GM21786 (cell line): Measurements from ENCODE around the gene MRPS22.
A peak's percentile ranks its signal among the peaks of the same experiment; 100 is the strongest.
"Not testable (repeated sequence)": the region's sequence is repeated elsewhere in the genome, so short reads cannot be mapped to it uniquely, and the experiment has no call there.

Experiments
- ATAC-seq: cut with Tn5 transposase; IDR thresholded peaks from one replicate; pipeline ENCODE4 v1.9.1; 2021; ENCODE audit not compliant: unreplicated experiment

MRPS22 gene

GRCh38 chr3:139334675-139335074 is 9.1 kb upstream of the MRPS22 start:
- ATAC-seq, result not testable (repeated sequence)

GRCh38 chr3:139338405-139338804 is 5.4 kb upstream of the MRPS22 start:
- no peak for ATAC-seq

GRCh38 chr3:139339219-139339906 is 4.5 kb upstream of the MRPS22 start:
- no peak for ATAC-seq

GRCh38 chr3:139340784-139341183 is 3.0 kb upstream of the MRPS22 start:
- no peak for ATAC-seq

GRCh38 chr3:139342054-139342453 is 1.8 kb upstream of the MRPS22 start:
- no peak for ATAC-seq

GRCh38 chr3:139346771-139347170 is 3.0 kb downstream of the MRPS22 start:
- no peak for ATAC-seq

- ATAC-seq, result peak; percentile 55
Measured at GRCh38 chr3:139353920-139354556, 10.2 kb downstream of the MRPS22 start.

GRCh38 chr3:139354661-139355060 is 10.8 kb downstream of the MRPS22 start:
- ATAC-seq, result no peak

- ATAC-seq, result no peak
Measured at GRCh38 chr3:139355476-139355875, 11.7 kb downstream of the MRPS22 start.

GRCh38 chr3:139355891-139356290 is 12.1 kb downstream of the MRPS22 start:
- no peak for ATAC-seq

GRCh38 chr3:139357899-139358298 is 14.1 kb downstream of the MRPS22 start:
- peak; percentile 44 for ATAC-seq

GRCh38 chr3:139358841-139359562 is 15.2 kb downstream of the MRPS22 start:
- no peak for ATAC-seq

GRCh38 chr3:139361276-139361675 is 17.5 kb downstream of the MRPS22 start:
- no peak for ATAC-seq

- ATAC-seq, result no peak
Measured at GRCh38 chr3:139364549-139364948, 20.7 kb downstream of the MRPS22 start.

GRCh38 chr3:139374099-139374498 is 30.3 kb downstream of the MRPS22 start:
- no peak for ATAC-seq

- ATAC-seq, result no peak
Measured at GRCh38 chr3:139377378-139377777, 33.6 kb downstream of the MRPS22 start.

GRCh38 chr3:139378587-139379241 is 34.9 kb downstream of the MRPS22 start:
- no peak for ATAC-seq

GRCh38 chr3:139380575-139380974 is 36.8 kb downstream of the MRPS22 start:
- ATAC-seq, result no peak

GRCh38 chr3:139382291-139382690 is 38.5 kb downstream of the MRPS22 start:
- ATAC-seq, result not testable (repeated sequence)

GRCh38 chr3:139388077-139388476 is 44.3 kb downstream of the MRPS22 start:
- no peak for ATAC-seq

- peak; percentile 23 for ATAC-seq
Measured at GRCh38 chr3:139388821-139389551, 45.2 kb downstream of the MRPS22 start.
